Neuronal stem cell (in vitro differentiated cells): ENCODE data around the gene EYA3.

Experiments
- DNase-seq: peaks from one replicate; pipeline ENCODE4 v3.0.0-alpha.2; 2013; ENCODE audit warnings: low spot score
- H2AFZ ChIP-seq: one replicate; pipeline ENCODE4 v1.6.1; 2013; ENCODE audit warnings: mild to moderate bottlenecking, low read length, inconsistent platforms
- H2AK5ac ChIP-seq: 2 replicates; pipeline ENCODE4 v1.6.1; 2013; ENCODE audit warnings: low read depth, mild to moderate bottlenecking, inconsistent platforms, low read length, moderate library complexity, mixed read lengths
- H2BK120ac ChIP-seq: 2 replicates; pipeline ENCODE4 v1.6.1; 2013; ENCODE audit warnings: low read depth, mild to moderate bottlenecking, inconsistent platforms, low read length, moderate library complexity, mixed read lengths
- H2BK12ac ChIP-seq: one replicate; pipeline ENCODE4 v1.6.1; 2013; ENCODE audit warnings: low read length, inconsistent platforms
- H2BK15ac ChIP-seq: 2 replicates; pipeline ENCODE4 v1.6.1; 2013; ENCODE audit warnings: mild to moderate bottlenecking, low read length, inconsistent platforms, mixed read lengths
- H2BK5ac ChIP-seq: one replicate; pipeline ENCODE4 v1.6.1; 2013; ENCODE audit warnings: inconsistent platforms, mild to moderate bottlenecking, low read length, moderate library complexity
- H3K14ac ChIP-seq: one replicate; pipeline ENCODE4 v1.6.1; 2013; ENCODE audit warnings: low read length, inconsistent platforms
- H3K18ac ChIP-seq: 2 replicates; pipeline ENCODE4 v1.6.1; 2013; ENCODE audit warnings: low read length, inconsistent platforms
- H3K23ac ChIP-seq: 2 replicates; pipeline ENCODE4 v1.6.1; 2013; ENCODE audit warnings: low read depth, mild to moderate bottlenecking, mixed read lengths, low read length, inconsistent platforms; ENCODE audit not compliant: poor library complexity
- H3K27ac ChIP-seq: replicated peaks from 3 replicates; pipeline ENCODE4 v1.5.1; 2013; ENCODE audit warnings: low read length, inconsistent platforms
- H3K27me3 ChIP-seq, 3 experiments: 2 replicates each; pipeline ENCODE4 v1.6.1; 2013; ENCODE audit warnings: low read length in 3 of 3, mild to moderate bottlenecking in 2 of 3, inconsistent platforms in 1 of 3, low read depth in 1 of 3, mixed read lengths in 1 of 3, moderate library complexity in 1 of 3; ENCODE audit not compliant: control insufficient read depth in 3 of 3, insufficient read depth in 3 of 3
- H3K36me3 ChIP-seq, 2 donors: replicated peaks in 1 of 2; 2 replicates each; pipeline ENCODE4 v1.6.1; 2013; ENCODE audit warnings: low read length in 2 of 2; ENCODE audit not compliant: control insufficient read depth in 2 of 2, insufficient read depth in 2 of 2
- H3K4ac ChIP-seq: 2 replicates; pipeline ENCODE4 v1.6.1; 2013; ENCODE audit warnings: inconsistent platforms, mild to moderate bottlenecking, low read length, moderate library complexity
- H3K4me1 ChIP-seq, 2 donors: 1 replicate in 1 of 2; 2 replicates in 1 of 2; pipeline ENCODE4 v1.6.1; 2013; ENCODE audit warnings: low read length in 2 of 2, low read depth in 1 of 2; ENCODE audit not compliant: control insufficient read depth in 2 of 2, insufficient read depth in 1 of 2
- H3K4me2 ChIP-seq: one replicate; pipeline ENCODE4 v1.6.1; 2013; ENCODE audit warnings: mild to moderate bottlenecking, low read length, inconsistent platforms; ENCODE audit not compliant: insufficient read depth, poor library complexity, severe bottlenecking
- H3K4me3 ChIP-seq, 2 donors: 2 replicates each; pipeline ENCODE4 v1.5.1; 2013; ENCODE audit warnings: low read length in 2 of 2, mild to moderate bottlenecking in 2 of 2, inconsistent platforms in 1 of 2, moderate library complexity in 1 of 2
- H3K79me1 ChIP-seq: one replicate; pipeline ENCODE4 v1.6.1; 2013; ENCODE audit warnings: low read depth, mild to moderate bottlenecking, inconsistent platforms, low read length, moderate library complexity
- H3K9ac ChIP-seq: one replicate; pipeline ENCODE4 v1.6.1; 2013; ENCODE audit warnings: mild to moderate bottlenecking, low read depth, low read length, inconsistent platforms; ENCODE audit not compliant: poor library complexity
- H3K9me3 ChIP-seq, 2 donors: replicated peaks in 1 of 2; 2 replicates each; pipeline versions ENCODE3 to v1.6.1; 2013; ENCODE audit warnings: low read length in 2 of 2, mild to moderate bottlenecking in 2 of 2, inconsistent platforms in 1 of 2, low read depth in 1 of 2, mixed read lengths in 1 of 2, moderate library complexity in 1 of 2; ENCODE audit not compliant: control insufficient read depth in 2 of 2, insufficient read depth in 1 of 2
- H4K8ac ChIP-seq: one replicate; pipeline ENCODE4 v1.6.1; 2013; ENCODE audit warnings: low read depth, mild to moderate bottlenecking, inconsistent platforms, low read length, moderate library complexity
- H4K91ac ChIP-seq: one replicate; pipeline ENCODE4 v1.6.1; 2013; ENCODE audit warnings: low read length, low read depth, mild to moderate bottlenecking, inconsistent platforms; ENCODE audit not compliant: poor library complexity
- WGBS, 2 donors: extraction: QIAGEN DNeasy Blood & Tissue Kit; methylation state at CpG; one replicate each; pipeline ENCODE4 v1.1.7; 2013; ENCODE audit warnings: missing lambda C conversion rate in 2 of 2, mixed read lengths in 1 of 2; ENCODE audit not compliant: insufficient read length in 2 of 2, insufficient replicate concordance in 1 of 2; ENCODE audit errors: extremely low coverage in 2 of 2; 5-methylcytosine and 5-hydroxymethylcytosine counted together

Gene EYA3

GRCh38 chr1:28037946-28038345 is 50.5 kb downstream of the EYA3 start:
- Histone ChIP-seq H2BK5ac (no peak overlapping the region), H3K36me3 (peaks cover 5 to 72% of the 10 kb centered on the region in 2 donors), H2BK12ac (no peak overlapping the region), H3K18ac (no peak overlapping the region), H3K23ac (no peak overlapping the region), H4K8ac (no peak overlapping the region), H3K14ac (no peak overlapping the region), H2BK120ac (no peak overlapping the region), H3K4ac (no peak overlapping the region), H4K91ac (no peak overlapping the region), H3K9ac (no peak overlapping the region), H3K4me1 (no peaks in the 10 kb centered on the region), H3K27ac (no peak overlapping the region), H2AK5ac (no peak overlapping the region), H3K4me2 (no peak overlapping the region), H3K4me3 (no peak overlapping the region), H2BK15ac (no peak overlapping the region), H3K9me3 (no peaks in the 10 kb centered on the region), H2AFZ (no peak overlapping the region), H3K79me1 (no peaks in the 10 kb centered on the region), H3K27me3 (no peaks in the 10 kb centered on the region)
- DNase-seq: no peak
- WGBS, 2 donors: no CpG with 5 or more reads among the region's 8 CpGs

- Histone ChIP-seq H3K36me3 (peaks cover 5 to 75% of the 10 kb centered on the region in 2 donors), H2BK12ac (no peak overlapping the region), H3K27me3 (no peaks in the 10 kb centered on the region), H3K4me2 (no peak overlapping the region), H3K4ac (no peak overlapping the region), H3K4me3 (no peak overlapping the region), H3K23ac (no peak overlapping the region), H3K4me1 (no peaks in the 10 kb centered on the region), H2BK120ac (no peak overlapping the region), H3K9ac (no peak overlapping the region), H2AK5ac (no peak overlapping the region), H2BK5ac (no peak overlapping the region), H4K8ac (no peak overlapping the region), H2AFZ (no peak overlapping the region), H3K18ac (no peak overlapping the region), H3K27ac (no peak overlapping the region), H3K79me1 (no peaks in the 10 kb centered on the region), H3K14ac (no peak overlapping the region), H3K9me3 (no peaks in the 10 kb centered on the region), H2BK15ac (no peak overlapping the region), H4K91ac (no peak overlapping the region)
- no peak for DNase-seq
Observed at GRCh38 chr1:28037206-28037605, 51.2 kb downstream of the EYA3 start.

DNA sequence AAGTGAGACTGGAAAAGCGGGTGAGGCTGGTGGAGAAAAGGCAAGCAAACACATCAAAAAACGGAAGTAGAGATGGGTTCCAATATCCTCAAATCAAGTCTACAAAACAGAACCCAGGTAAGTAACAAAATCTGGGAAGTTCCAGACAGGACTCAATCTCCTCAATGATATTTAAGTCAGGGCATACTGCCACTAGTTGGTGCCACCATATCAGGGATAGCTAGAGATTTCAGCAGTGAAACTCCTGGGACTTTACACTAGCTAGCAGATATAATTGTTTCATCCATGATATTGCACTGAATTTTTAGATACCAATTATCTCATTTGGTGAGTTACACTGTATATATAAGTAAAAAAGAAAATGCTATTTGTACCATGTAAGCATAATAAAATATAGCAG is 52.0 kb downstream of the EYA3 start:
- no peak overlapping the region for H3K4me2 ChIP-seq
- WGBS, 2 donors: no CpG with 5 or more reads among the region's 2 CpGs

DNA sequence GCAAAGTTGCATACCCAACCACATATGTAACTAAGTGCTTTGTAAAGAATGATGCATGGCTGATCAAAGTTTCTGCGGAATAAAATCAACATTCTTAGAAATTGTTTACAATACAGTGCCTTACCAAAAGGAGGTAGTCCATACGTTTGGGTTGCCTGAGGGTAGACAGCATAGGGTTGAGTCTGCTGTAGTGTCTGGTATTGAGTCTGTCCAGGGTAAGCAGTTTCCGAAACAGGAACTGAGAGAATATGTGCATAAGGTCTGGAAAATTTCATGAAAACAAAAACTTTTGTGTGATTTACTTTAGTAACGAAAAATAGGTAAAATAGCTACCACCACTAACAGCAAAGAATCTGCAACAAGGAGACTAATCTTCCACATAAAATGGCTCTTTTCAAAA is 53.0 kb downstream of the EYA3 start:
- no peak overlapping the region for H3K4me3 ChIP-seq
- no peak overlapping the region for H2BK120ac ChIP-seq
- H2BK12ac ChIP-seq: no peak overlapping the region
- H3K36me3 ChIP-seq: peaks cover 4 to 59% of the 10 kb centered on the region in 2 donors
- H2AK5ac ChIP-seq: no peak overlapping the region
- no peaks in the 10 kb centered on the region for H3K9me3 ChIP-seq
- no peak overlapping the region for H4K91ac ChIP-seq
- H3K79me1 ChIP-seq: no peaks in the 10 kb centered on the region
- H3K27me3 ChIP-seq: no peaks in the 10 kb centered on the region
- no peaks in the 10 kb centered on the region for H3K4me1 ChIP-seq
- no peak overlapping the region for H3K4ac ChIP-seq
- no peak overlapping the region for H2AFZ ChIP-seq
- no peak overlapping the region for H3K18ac ChIP-seq
- H2BK5ac ChIP-seq: no peak overlapping the region
- H3K4me2 ChIP-seq: no peak overlapping the region
- H3K23ac ChIP-seq: no peak overlapping the region
- WGBS, 2 donors: no CpG with 5 or more reads among the region's 4 CpGs
- no peak overlapping the region for H3K27ac ChIP-seq
- DNase-seq: no peak
- no peak overlapping the region for H2BK15ac ChIP-seq
- H3K9ac ChIP-seq: no peak overlapping the region
- no peak overlapping the region for H4K8ac ChIP-seq
- H3K14ac ChIP-seq: no peak overlapping the region

More for the DNA sequence above, 52.0 kb downstream of the EYA3 start:
- H3K36me3 ChIP-seq: peaks cover 5 to 68% of the 10 kb centered on the region in 2 donors
- H3K9ac ChIP-seq: no peak overlapping the region
- no peak overlapping the region for H3K27ac ChIP-seq
- H3K4me1 ChIP-seq: no peaks in the 10 kb centered on the region
- H3K4me3 ChIP-seq: no peak overlapping the region
- no peak overlapping the region for H2BK120ac ChIP-seq
- H3K18ac ChIP-seq: no peak overlapping the region
- no peak overlapping the region for H4K91ac ChIP-seq
- H2BK5ac ChIP-seq: no peak overlapping the region
- no peak overlapping the region for H3K4ac ChIP-seq
- no peak overlapping the region for H2BK15ac ChIP-seq
- no peak overlapping the region for H2BK12ac ChIP-seq
- DNase-seq: no peak
- no peak overlapping the region for H4K8ac ChIP-seq
- no peaks in the 10 kb centered on the region for H3K27me3 ChIP-seq
- no peak overlapping the region for H2AFZ ChIP-seq
- no peak overlapping the region for H3K14ac ChIP-seq
- no peaks in the 10 kb centered on the region for H3K9me3 ChIP-seq
- H3K79me1 ChIP-seq: no peaks in the 10 kb centered on the region
- no peak overlapping the region for H3K23ac ChIP-seq
- H2AK5ac ChIP-seq: no peak overlapping the region
